Activated CD8-positive, alpha-beta T cell treated with anti-CD3 and anti-CD28 coated beads for 36 hours (primary cell): ENCODE results near the gene TBX1. TPM values are rescaled to one million over a fixed set of nuclear protein-coding genes. Genes with fewer than 3 reads are reported as not detected.
A peak's percentile ranks its signal among the peaks of the same experiment; 100 is the strongest.
"Not testable (repeated sequence)": the region's sequence is repeated elsewhere in the genome, so short reads cannot be mapped to it uniquely, and the experiment has no call there.

Source experiments
- ATAC-seq: fragments of 200-7000 bp; cut with Tn5 transposase; one replicate; pipeline ENCODE4 v1.10.0; 2021; ENCODE audit warnings: mild to moderate bottlenecking, moderate library complexity
- CTCF ChIA-PET: fragments of 350-600 bp; sonication (Branson Sonifier 250); formaldehyde crosslinking; loops from one replicate; lab custom pipeline; 2021; ENCODE audit warnings: antibody characterized with exemption; lab: Charles Lee
- POLR2A ChIA-PET: fragments of 350-600 bp; sonication (Branson Sonifier 250); formaldehyde crosslinking; loops from one replicate; lab custom pipeline; 2021; ENCODE audit warnings: antibody characterized with exemption; lab: Charles Lee
- DNase-seq: peaks from one replicate; pipeline ENCODE4 v3.0.0-alpha.2; 2020
- H3K27ac Mint-ChIP-seq: one replicate; pipeline ENCODE4 v1.8.0; 2021; ENCODE audit warnings: mild to moderate bottlenecking, mixed read lengths
- H3K27me3 Mint-ChIP-seq: one replicate; pipeline ENCODE4 v1.8.0; 2021; ENCODE audit warnings: mixed read lengths
- H3K36me3 Mint-ChIP-seq: one replicate; pipeline ENCODE4 v1.8.0; 2021; ENCODE audit warnings: low read depth, mixed read lengths
- H3K4me1 Mint-ChIP-seq: one replicate; pipeline ENCODE4 v1.8.0; 2021; ENCODE audit warnings: low read depth, mixed read lengths
- H3K4me3 Mint-ChIP-seq: one replicate; pipeline ENCODE4 v1.8.0; 2021; ENCODE audit warnings: mild to moderate bottlenecking, moderate library complexity, mixed read lengths
- H3K9me3 Mint-ChIP-seq: one replicate; pipeline ENCODE4 v1.8.0; 2021; ENCODE audit warnings: mixed read lengths
- intact Hi-C: fragments of 100-400 bp; cut with micrococcal nuclease; formaldehyde crosslinking; loops from one replicate; pipeline ENCODE4 v1.10.0; 2022
- total RNA-seq, 2 experiments: library from RNA; stranded (reverse); gene quantifications; one replicate each; pipeline ENCODE4 v1.2.3, GENCODE V29; 2021
- TF ChIP-seq, protein P1 (sequence below): fragments of 200-600 bp; IDR thresholded peaks from one replicate; pipeline ENCODE4 v1.8.0; 2022; ENCODE audit warnings: antibody characterized with exemption, mild to moderate bottlenecking

TBX1 gene
- total RNA-seq, 2 experiments from 2014 or later = not detected

DNA sequence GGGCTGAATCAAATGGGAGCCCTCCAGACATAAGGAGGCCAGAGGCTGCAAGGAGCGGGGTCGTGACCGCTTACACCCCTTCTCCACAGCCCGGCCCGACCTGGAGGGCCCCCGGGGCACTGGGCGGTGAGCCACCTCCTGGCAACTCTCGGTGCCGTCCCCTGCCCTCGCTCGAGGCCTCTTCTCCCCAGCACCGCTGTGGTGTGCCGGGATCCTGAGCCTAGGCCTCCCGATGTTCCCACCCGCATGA, 37.7 kb upstream of the TBX1 start:
- DNase-seq (no peak), ATAC-seq (no peak)
- Mint-ChIP-seq H3K9me3 (no peaks in the 10 kb centered on the region), H3K36me3 (no peaks in the 10 kb centered on the region), H3K27me3 (peaks cover 31% of the 10 kb centered on the region), H3K4me3 (no peak overlapping the region), H3K27ac (no peak overlapping the region), H3K4me1 (peaks cover 11% of the 10 kb centered on the region)
- TF ChIP-seq, protein P1, sequence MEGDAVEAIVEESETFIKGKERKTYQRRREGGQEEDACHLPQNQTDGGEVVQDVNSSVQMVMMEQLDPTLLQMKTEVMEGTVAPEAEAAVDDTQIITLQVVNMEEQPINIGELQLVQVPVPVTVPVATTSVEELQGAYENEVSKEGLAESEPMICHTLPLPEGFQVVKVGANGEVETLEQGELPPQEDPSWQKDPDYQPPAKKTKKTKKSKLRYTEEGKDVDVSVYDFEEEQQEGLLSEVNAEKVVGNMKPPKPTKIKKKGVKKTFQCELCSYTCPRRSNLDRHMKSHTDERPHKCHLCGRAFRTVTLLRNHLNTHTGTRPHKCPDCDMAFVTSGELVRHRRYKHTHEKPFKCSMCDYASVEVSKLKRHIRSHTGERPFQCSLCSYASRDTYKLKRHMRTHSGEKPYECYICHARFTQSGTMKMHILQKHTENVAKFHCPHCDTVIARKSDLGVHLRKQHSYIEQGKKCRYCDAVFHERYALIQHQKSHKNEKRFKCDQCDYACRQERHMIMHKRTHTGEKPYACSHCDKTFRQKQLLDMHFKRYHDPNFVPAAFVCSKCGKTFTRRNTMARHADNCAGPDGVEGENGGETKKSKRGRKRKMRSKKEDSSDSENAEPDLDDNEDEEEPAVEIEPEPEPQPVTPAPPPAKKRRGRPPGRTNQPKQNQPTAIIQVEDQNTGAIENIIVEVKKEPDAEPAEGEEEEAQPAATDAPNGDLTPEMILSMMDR = no peak
- CTCF ChIA-PET = interaction anchor here (1.0 to 1.6 kb wide), 4 partner anchors 41 to 218 kb away, joined by 3 to 14 read pairs (median 4); partner anchors contain the start of genes COMT and TXNRD2
- intact Hi-C loops = no loop called here
- POLR2A ChIA-PET = no interaction called here

DNA sequence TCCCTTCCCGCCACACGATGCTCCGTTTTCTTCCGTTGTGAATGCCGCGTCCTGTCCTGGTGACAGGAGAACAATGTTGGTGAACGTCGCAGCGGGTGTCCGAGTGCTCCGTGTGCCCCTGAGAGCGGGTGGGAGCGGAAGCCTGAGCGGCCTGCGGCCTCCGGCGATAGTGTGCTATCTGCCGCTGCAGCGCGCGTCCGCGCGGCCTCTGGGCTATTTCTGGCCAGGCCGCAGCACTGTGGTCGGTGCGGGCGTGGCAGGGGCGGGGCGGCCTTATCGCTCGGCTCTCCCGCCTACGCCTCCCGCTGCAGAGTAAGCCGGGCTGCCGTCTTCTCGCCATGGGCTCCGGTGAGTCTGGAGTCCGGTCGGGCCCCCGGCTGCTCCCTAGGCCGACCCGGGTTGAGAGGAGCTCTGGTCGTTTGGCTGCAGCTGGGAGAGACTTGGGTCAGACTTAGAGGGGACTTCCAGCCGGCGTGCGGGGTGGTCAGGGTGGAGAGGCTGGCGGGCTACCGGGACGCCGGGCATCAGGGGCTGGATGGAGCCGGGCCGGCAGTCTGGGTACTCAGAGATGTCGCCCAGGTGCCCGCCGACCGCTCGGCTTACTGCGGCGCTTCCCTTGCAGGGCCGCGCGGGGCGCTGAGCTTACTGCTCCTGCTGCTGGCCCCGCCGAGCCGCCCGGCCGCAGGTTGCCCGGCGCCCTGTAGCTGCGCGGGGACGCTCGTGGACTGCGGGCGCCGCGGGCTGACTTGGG, 37.2 kb upstream of the TBX1 start, which contains the start of gene GP1BB:
TSS of gene GP1BB (plus strand) at position 308 of the 751 bp plus-strand sequence. CDS start at position 339, 31 bp downstream.
- Mint-ChIP-seq H3K4me1 (peaks cover 11% of the 10 kb centered on the region), H3K4me3 (peak within 1 kb of the TSS; percentile 27), H3K27me3 (peaks cover 31% of the 10 kb centered on the region), H3K36me3 (no peaks in the 10 kb centered on the region), H3K27ac (no peak within 1 kb of the TSS), H3K9me3 (no peaks in the 10 kb centered on the region)
- TF ChIP-seq, protein P1 = no peak
- ChIA-PET CTCF (interaction anchor here (0.8 to 1.6 kb wide), 19 partner anchors 8 to 230 kb away, joined by 3 to 14 read pairs (median 4); partner anchors contain the start of genes COMT and TXNRD2), POLR2A (no interaction called here)
- DNase-seq (peak; percentile 50), ATAC-seq (peak; percentile 75)
- intact Hi-C loops = no loop called here

DNA sequence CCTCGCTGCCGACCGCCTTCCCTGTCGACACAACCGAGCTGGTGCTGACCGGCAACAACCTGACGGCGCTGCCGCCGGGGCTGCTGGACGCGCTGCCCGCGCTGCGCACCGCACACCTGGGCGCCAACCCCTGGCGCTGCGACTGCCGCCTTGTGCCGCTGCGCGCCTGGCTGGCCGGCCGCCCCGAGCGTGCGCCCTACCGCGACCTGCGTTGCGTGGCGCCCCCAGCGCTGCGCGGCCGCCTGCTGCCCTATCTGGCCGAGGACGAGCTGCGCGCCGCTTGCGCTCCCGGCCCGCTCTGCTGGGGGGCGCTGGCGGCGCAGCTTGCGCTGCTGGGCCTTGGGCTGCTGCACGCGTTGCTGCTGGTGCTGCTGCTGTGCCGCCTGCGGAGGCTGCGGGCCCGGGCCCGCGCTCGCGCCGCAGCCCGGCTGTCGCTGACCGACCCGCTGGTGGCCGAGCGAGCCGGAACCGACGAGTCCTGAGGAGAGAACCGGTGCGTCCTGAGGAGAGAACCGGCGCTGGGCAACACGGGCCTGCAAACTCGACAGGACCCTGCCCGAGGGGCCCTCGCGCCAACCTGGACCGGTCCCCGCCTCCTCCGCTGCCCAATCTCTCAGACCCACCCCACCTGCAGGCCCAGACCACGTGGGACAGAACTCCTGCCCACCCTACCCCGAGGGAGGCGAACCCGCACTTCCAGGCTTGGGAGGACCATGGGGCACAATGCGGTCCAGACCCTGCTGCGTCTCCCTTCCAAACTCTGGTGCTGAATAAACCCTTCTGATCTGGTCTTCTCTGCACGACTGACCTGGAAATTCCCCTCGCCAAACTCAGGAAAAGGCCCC, 36.4 kb upstream of the TBX1 start:
- no peak overlapping the region for H3K27ac Mint-ChIP-seq
- TF ChIP-seq, protein P1 = peak; percentile 67
- ChIA-PET CTCF (interaction anchor here (0.6 to 1.6 kb wide), 20 partner anchors 9 to 229 kb away, joined by 3 to 14 read pairs (median 4); partner anchors contain the start of genes COMT and TXNRD2), POLR2A (no interaction called here)
- peak; percentile 53 for DNase-seq
- peaks cover 31% of the 10 kb centered on the region for H3K27me3 Mint-ChIP-seq
- intact Hi-C loops = no loop called here
- H3K4me3 Mint-ChIP-seq = no peak overlapping the region
- H3K9me3 Mint-ChIP-seq = no peaks in the 10 kb centered on the region
- peaks cover 10% of the 10 kb centered on the region for H3K4me1 Mint-ChIP-seq
- peak; percentile 85 for ATAC-seq
- H3K36me3 Mint-ChIP-seq = no peaks in the 10 kb centered on the region

DNA sequence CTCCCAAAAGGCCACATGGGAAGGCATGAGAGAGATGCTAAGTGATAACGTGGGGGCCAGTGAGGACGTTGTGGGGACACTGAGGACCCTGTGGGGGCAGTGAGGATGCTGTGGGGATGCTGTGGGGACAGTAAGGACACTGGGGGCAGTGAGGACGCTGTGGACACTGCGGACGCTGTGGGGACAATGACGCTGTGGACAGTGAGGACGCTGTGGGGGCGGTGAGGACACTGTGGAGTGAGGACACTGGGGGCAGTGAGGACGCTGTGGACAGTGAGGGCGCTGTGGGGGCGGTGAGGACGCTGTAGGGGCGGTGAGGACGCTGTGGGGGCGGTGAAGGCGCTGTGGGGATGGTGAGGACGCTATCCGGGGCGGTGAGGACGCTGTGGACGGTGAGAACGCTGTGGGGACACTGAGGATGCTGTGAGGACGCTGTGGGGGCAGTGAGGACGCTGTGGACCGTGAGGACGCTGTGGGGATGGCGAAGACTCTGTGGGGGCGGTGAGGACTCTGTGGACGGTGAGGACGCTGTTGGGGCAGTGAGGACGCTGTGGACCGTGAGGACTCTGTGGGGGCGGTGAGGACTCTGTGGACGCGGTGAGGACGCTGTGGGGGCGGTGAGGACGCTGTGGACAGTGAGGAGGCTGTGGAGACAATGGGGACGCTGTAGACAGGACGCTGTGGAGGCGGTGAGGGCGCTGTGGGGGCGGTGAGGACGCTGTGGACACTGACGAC, 35.5 kb upstream of the TBX1 start:
- ChIA-PET POLR2A (no interaction called here), CTCF (no interaction called here)
- Mint-ChIP-seq H3K9me3 (no peaks in the 10 kb centered on the region), H3K27me3 (peaks cover 31% of the 10 kb centered on the region), H3K4me1 (peaks cover 8% of the 10 kb centered on the region), H3K36me3 (no peaks in the 10 kb centered on the region), H3K4me3 (no peak overlapping the region), H3K27ac (no peak overlapping the region)
- intact Hi-C loops = no loop called here
- DNase-seq = no peak
- TF ChIP-seq, protein P1 = no peak
- no peak for ATAC-seq

DNA sequence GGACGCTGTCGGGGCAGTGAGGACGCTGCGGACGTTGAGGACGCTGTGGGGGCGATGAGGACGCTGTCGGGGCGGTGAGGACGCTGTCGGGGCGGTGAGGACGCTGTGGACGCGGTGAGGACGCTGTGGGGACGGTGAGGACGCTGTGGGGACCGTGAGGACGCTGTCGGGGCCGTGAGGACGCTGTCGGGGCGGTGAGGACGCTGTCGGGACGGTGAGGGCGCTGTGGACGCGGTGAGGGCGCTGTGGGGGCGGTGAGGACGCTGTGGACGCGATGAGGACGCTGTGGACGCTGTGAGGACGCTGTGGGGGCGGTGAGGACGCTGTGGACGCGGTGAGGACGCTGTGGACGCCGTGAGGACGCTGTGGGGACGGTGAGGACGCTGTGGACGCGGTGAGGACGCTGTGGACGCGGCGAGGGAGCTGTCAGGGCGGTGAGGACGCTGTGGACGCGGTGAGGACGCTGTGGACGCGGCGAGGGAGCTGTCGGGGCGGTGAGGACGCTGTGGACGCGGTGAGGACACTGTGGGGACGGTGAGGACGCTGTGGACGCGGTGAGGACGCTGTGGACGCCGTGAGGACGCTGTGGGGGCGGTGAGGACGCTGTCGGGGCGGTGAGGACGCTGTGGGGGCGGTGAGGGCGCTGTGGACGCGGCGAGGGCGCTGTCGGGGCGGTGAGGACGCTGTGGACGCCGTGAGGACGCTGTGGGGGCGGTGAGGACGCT, 34.4 kb upstream of the TBX1 start:
- peaks cover 24% of the 10 kb centered on the region for H3K27me3 Mint-ChIP-seq
- DNase-seq, POLR2A ChIA-PET, H3K27ac Mint-ChIP-seq, intact Hi-C loops, H3K9me3 Mint-ChIP-seq, H3K36me3 Mint-ChIP-seq, ATAC-seq, CTCF ChIA-PET, H3K4me3 Mint-ChIP-seq, H3K4me1 Mint-ChIP-seq: not testable (repeated sequence)
